Cardiac fibroblast (primary cell): ENCODE data around the gene AKAP3.

Experiments
- DNase-seq, 2 donors: peaks; one replicate each; pipeline versions ENCODE4 v3.0.0 to v3.0.0-alpha.2; 2010; ENCODE audit warnings: low read depth in 2 of 2
- H3K4me3 ChIP-seq, 2 donors: replicated peaks in 1 of 2; 1 replicate in 1 of 2; 2 replicates in 1 of 2; pipeline ENCODE4 v1.5.1; 2011; ENCODE audit warnings: low read depth in 2 of 2, low read length in 2 of 2, mild to moderate bottlenecking in 2 of 2, moderate library complexity in 1 of 2
- CTCF ChIP-seq: IDR thresholded peaks from one replicate; pipeline ENCODE4 v1.5.1; 2011; ENCODE audit warnings: low read depth, mild to moderate bottlenecking, low read length, inconsistent platforms

Gene AKAP3

GRCh38 chr12:4648501-4649357, at the start of gene AKAP3, which contains the start of gene NDUFA9:
AKAP3 (minus strand) TSS chr12:4649051; CDS start chr12:4638196, 10,855 bp downstream.
NDUFA9 (plus strand) TSS chr12:4649114; CDS start chr12:4649127, 13 bp downstream.
- peak within 1 kb of the TSS; percentile 69 to 83 for H3K4me3 ChIP-seq
- TF ChIP-seq CTCF = no peak
- DNase-seq = peak; percentile 89 to 90

- H3K4me3 ChIP-seq = no peak overlapping the region
- no peak for TF ChIP-seq CTCF
- DNase-seq = no peak
Observed at GRCh38 chr12:4690760-4691159, 41.9 kb upstream of the AKAP3 start.

GRCh38 chr12:4685317-4685716, 36.5 kb upstream of the AKAP3 start:
- no peak overlapping the region for H3K4me3 ChIP-seq
- TF ChIP-seq CTCF = no peak
- no peak for DNase-seq

- no peak for TF ChIP-seq CTCF
- no peak for DNase-seq
Observed at GRCh38 chr12:4681732-4682131, 32.9 kb upstream of the AKAP3 start.

GRCh38 chr12:4679711-4680110, 30.9 kb upstream of the AKAP3 start:
- DNase-seq = no peak
- no peak for TF ChIP-seq CTCF
- no peak overlapping the region for H3K4me3 ChIP-seq

More at GRCh38 chr12:4681732-4682131, 32.9 kb upstream of the AKAP3 start:
- no peak overlapping the region for H3K4me3 ChIP-seq

GRCh38 chr12:4665236-4665635, 16.4 kb upstream of the AKAP3 start:
- H3K4me3 ChIP-seq = no peak overlapping the region
- DNase-seq = no peak
- no peak for TF ChIP-seq CTCF
